DND-41 (cell line): Measurements from ENCODE around the gene AFAP1.

Experiments
- EZH2 ChIP-seq: IDR thresholded peaks from 3 replicates; pipeline ENCODE4 v1.6.1; 2012; ENCODE audit warnings: borderline replicate concordance, low read depth, mild to moderate bottlenecking, moderate library complexity, low read length, inconsistent platforms; ENCODE audit not compliant: severe bottlenecking
- TF ChIP-seq, protein P1 (sequence below): IDR thresholded peaks from 2 replicates; pipeline ENCODE4 v1.5.1; 2012; ENCODE audit warnings: borderline replicate concordance, low read length, moderate library complexity, mild to moderate bottlenecking; ENCODE audit not compliant: poor library complexity, severe bottlenecking; ENCODE audit errors: extremely low read depth

- TF ChIP-seq, protein P1, sequence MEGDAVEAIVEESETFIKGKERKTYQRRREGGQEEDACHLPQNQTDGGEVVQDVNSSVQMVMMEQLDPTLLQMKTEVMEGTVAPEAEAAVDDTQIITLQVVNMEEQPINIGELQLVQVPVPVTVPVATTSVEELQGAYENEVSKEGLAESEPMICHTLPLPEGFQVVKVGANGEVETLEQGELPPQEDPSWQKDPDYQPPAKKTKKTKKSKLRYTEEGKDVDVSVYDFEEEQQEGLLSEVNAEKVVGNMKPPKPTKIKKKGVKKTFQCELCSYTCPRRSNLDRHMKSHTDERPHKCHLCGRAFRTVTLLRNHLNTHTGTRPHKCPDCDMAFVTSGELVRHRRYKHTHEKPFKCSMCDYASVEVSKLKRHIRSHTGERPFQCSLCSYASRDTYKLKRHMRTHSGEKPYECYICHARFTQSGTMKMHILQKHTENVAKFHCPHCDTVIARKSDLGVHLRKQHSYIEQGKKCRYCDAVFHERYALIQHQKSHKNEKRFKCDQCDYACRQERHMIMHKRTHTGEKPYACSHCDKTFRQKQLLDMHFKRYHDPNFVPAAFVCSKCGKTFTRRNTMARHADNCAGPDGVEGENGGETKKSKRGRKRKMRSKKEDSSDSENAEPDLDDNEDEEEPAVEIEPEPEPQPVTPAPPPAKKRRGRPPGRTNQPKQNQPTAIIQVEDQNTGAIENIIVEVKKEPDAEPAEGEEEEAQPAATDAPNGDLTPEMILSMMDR: no peak
- no peak for TF ChIP-seq EZH2
Measured at GRCh38 chr4:7815981-7816380, 123.7 kb downstream of the AFAP1 start.
